Central memory CD8-positive, alpha-beta T cell (primary cell): ENCODE results near the gene SLC35E1.
"Not testable (repeated sequence)": the region's sequence is repeated elsewhere in the genome, so short reads cannot be mapped to it uniquely, and the experiment has no call there.

Experiments
- ATAC-seq: fragments of 150-1000 bp; cut with Tn5 transposase; replicated peaks from 2 replicates; pipeline ENCODE4 v1.10.0; 2022; ENCODE audit warnings: mild to moderate bottlenecking, moderate FRiP score, moderate number of reproducible peaks; ENCODE audit not compliant: poor library complexity, severe bottlenecking; ENCODE audit errors: extremely low read depth
- DNase-seq, 2 donors: peaks; one replicate each; pipeline ENCODE4 v3.0.0; 2021; ENCODE audit warnings: low spot score in 2 of 2
- H3K27ac Mint-ChIP-seq: one replicate; pipeline ENCODE4 v1.8.0; 2022; ENCODE audit warnings: low read depth, mild to moderate bottlenecking, moderate library complexity, mixed read lengths
- H3K27me3 Mint-ChIP-seq: one replicate; pipeline ENCODE4 v1.8.0; 2022; ENCODE audit warnings: mixed read lengths
- H3K36me3 Mint-ChIP-seq: one replicate; pipeline ENCODE4 v1.8.0; 2022; ENCODE audit warnings: mild to moderate bottlenecking, moderate library complexity, mixed read lengths; ENCODE audit not compliant: insufficient read depth
- H3K4me1 Mint-ChIP-seq: one replicate; pipeline ENCODE4 v1.8.0; 2022; ENCODE audit warnings: mixed read lengths
- H3K4me3 Mint-ChIP-seq: one replicate; pipeline ENCODE4 v1.8.0; 2022; ENCODE audit warnings: mild to moderate bottlenecking, moderate library complexity, mixed read lengths
- H3K9me3 Mint-ChIP-seq: one replicate; pipeline ENCODE4 v1.8.0; 2022; ENCODE audit warnings: mixed read lengths

Gene SLC35E1

DNA sequence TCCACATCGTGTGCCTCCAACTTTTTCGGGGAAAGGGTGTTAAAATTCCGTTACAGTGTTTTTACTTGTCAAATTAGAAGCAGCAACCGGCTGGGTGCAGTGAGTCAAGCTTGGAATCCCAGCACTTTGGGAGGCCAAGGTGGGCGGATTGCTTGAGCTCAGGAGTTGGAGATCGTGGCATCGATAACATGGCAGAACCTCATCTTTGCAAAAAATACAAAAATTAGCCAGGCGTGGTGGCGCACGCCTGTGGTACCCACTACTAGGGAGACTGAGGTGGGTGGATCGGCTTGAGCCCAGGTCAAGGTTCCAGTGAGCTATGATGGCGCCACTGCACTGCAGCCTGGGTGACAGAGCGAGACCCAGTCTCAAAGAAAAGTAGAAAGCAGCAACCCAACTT lies 1.1 kb upstream of the SLC35E1 start:
- Mint-ChIP-seq H3K9me3 (no peaks in the 10 kb centered on the region), H3K4me3 (peak overlapping the region; percentile 92), H3K4me1 (peaks cover 38% of the 10 kb centered on the region), H3K27me3 (no peaks in the 10 kb centered on the region), H3K36me3 (peaks cover 48% of the 10 kb centered on the region), H3K27ac (peak overlapping the region; percentile 98)
- no peak for DNase-seq
- no peak for ATAC-seq

DNA sequence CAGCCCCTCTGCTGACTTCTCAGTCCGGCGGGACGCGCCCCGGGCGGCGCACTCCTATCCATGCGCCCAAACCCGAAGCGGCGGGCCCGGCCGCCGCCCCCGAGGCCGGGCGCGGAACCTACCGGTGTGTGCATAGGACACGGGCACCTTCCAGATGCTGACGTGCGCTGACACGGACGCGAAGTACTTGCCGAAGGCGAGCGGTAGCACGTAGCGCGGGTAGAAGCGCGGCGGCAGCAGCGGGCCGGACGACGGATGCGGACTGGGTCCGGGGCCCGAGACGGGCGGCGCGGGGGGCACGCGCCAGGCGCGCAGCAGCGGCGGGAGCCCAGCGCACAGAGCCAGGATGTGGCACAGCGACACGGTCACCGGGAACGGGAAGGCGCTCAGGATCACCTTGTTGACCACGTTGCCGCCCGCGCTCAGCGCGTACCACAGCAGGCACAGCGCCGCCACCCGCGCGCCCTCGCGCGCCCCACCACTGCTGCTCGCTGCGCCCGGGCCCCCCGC lies 338 bp downstream of the SLC35E1 start:
- Mint-ChIP-seq H3K9me3 (no peaks in the 10 kb centered on the region), H3K27me3 (no peaks in the 10 kb centered on the region), H3K4me3 (peak overlapping the region; percentile 92), H3K4me1 (peaks cover 38% of the 10 kb centered on the region), H3K36me3 (peaks cover 44% of the 10 kb centered on the region), H3K27ac (peak overlapping the region; percentile 98)
- peak; percentile 37 for ATAC-seq
- DNase-seq, result no peak

DNA sequence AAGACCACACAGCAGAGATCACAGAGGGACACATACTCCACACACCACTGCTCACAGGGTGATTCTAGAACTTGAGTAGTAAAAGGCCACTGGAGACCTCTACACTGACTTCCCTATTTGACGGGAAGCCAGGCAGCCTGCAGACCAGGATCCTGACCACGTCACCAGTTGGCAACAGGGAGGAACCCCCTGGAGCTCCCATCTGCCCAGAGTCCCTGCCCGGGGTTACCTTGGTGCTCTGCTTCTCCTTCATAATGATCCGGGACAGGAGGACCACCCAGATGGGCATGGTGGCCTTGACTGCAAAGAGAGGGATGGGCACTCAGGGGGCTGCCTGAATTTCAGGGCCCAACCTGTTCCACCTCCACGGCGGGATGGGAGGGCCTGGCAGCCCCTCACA lies 932 bp downstream of the SLC35E1 start:
- peaks cover 41% of the 10 kb centered on the region for H3K36me3 Mint-ChIP-seq
- peaks cover 44% of the 10 kb centered on the region for H3K4me1 Mint-ChIP-seq
- H3K27ac Mint-ChIP-seq, result peak overlapping the region; percentile 98
- ATAC-seq, result no peak
- no peaks in the 10 kb centered on the region for H3K9me3 Mint-ChIP-seq
- no peaks in the 10 kb centered on the region for H3K27me3 Mint-ChIP-seq
- no peak for DNase-seq
- peak overlapping the region; percentile 92 for H3K4me3 Mint-ChIP-seq

DNA sequence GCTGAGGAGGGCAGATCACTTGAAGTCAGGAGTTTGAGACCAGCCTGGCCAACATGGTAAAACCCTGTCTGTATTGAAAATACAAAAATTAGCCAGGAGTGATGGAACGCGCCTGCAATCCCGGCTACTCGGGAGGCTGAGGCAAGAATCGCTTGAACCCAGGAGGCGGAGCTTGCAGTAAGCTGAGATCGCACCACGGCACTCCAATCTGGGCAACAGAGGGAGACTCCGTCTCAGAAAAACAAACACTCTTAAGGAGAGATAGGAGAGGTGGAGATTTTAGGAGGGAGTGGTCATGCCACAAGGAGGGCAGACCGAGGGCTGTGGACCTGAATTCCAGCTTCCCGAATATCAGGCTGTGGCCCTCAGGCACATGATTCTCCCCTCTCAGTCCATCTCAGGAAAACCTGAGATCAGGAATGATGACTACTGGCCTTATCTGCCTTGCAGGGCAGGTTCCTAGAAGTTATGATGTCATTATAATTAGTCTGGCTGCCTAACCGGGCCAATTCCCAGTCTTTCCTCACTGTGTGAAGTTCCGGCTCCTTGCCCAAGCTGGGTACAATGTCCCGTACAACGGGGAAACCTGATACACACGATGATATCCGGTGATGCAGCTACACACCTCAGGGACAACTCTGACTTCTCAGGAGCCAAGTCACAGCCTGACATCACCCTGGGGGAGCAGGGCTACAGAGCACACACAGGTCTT lies 2.5 kb downstream of the SLC35E1 start:
- H3K27me3 Mint-ChIP-seq, result no peaks in the 10 kb centered on the region
- H3K36me3 Mint-ChIP-seq, result peaks cover 45% of the 10 kb centered on the region
- peaks cover 39% of the 10 kb centered on the region for H3K4me1 Mint-ChIP-seq
- DNase-seq, result no peak
- ATAC-seq, result no peak
- H3K9me3 Mint-ChIP-seq, result no peaks in the 10 kb centered on the region
- H3K4me3 Mint-ChIP-seq, result no peak overlapping the region
- no peak overlapping the region for H3K27ac Mint-ChIP-seq

DNA sequence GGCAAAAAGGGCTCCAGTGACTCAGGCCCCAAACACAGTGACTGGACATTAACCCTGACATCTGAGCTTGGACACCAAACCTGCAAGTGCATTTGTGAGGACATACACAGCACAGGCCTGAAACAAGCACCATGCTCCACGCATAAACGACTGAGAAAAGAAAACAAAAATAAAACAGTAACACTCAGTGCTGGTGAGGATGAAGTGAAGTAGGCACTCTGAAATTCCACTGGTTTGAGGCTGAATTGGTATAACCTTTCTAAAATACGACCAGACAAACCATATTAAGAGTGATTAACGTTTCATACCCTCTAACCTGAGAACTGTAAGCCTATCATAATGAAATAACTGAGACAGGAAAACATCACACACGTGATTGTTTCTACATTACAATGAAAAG lies 5.5 kb downstream of the SLC35E1 start:
- H3K27ac Mint-ChIP-seq, result peak overlapping the region; percentile 95
- no peak for ATAC-seq
- H3K36me3 Mint-ChIP-seq, result peaks cover 49% of the 10 kb centered on the region

DNA sequence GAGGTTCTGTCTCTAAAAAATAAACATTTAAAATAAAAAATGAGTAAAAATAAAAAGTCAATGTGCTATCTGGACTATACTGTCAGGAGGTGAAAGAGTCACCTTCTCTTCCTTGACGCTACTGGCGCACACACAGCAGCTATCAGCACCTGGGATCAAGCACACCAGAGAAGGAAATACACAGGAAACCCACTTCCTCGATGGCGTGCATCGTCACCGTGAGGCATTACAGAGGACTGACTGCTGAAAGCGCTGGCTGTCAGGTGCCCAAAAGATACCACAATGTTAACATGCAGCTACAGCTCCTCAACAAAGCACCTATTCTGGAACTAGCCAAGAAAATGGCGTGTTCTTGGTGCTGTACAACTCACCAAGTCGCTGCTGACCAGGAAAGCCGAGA lies 6.1 kb downstream of the SLC35E1 start:
- H3K36me3 Mint-ChIP-seq, result peaks cover 53% of the 10 kb centered on the region
- DNase-seq (peak; percentile 59 to 87), ATAC-seq (peak; percentile 100)
- H3K27me3 Mint-ChIP-seq, result no peaks in the 10 kb centered on the region
- H3K4me3 Mint-ChIP-seq, result peak overlapping the region; percentile 72
- H3K4me1 Mint-ChIP-seq, result peaks cover 17% of the 10 kb centered on the region
- H3K9me3 Mint-ChIP-seq, result no peaks in the 10 kb centered on the region
- H3K27ac Mint-ChIP-seq, result peak overlapping the region; percentile 95

More for the DNA sequence above, 5.5 kb downstream of the SLC35E1 start:
- no peaks in the 10 kb centered on the region for H3K27me3 Mint-ChIP-seq
- H3K4me1 Mint-ChIP-seq, result peaks cover 19% of the 10 kb centered on the region
- H3K9me3 Mint-ChIP-seq, result no peaks in the 10 kb centered on the region
- no peak for DNase-seq
- peak overlapping the region; percentile 72 for H3K4me3 Mint-ChIP-seq

DNA sequence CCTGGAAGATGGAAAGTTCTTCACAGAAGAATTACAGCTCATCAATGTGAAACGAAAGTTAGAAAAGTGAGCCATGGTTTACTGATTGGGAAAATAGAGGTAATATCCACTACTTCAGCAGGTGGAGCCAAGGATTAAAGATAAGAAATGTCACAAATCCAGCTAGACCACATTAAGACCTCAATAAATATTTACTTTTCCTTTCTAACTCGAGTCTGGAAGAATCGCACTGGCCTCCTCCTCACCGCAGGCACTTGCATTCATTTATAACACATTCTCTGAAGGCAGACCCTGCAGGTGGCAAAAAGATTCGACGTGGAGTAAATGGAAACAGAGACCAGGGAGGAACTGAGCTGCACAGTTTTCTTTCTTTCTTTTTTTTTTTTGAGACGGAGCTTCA lies 7.4 kb downstream of the SLC35E1 start:
- Mint-ChIP-seq H3K4me1 (peaks cover 17% of the 10 kb centered on the region), H3K27me3 (no peaks in the 10 kb centered on the region), H3K4me3 (no peak overlapping the region), H3K9me3 (no peaks in the 10 kb centered on the region), H3K27ac (no peak overlapping the region), H3K36me3 (peaks cover 49% of the 10 kb centered on the region)
- DNase-seq (no peak), ATAC-seq (no peak)

DNA sequence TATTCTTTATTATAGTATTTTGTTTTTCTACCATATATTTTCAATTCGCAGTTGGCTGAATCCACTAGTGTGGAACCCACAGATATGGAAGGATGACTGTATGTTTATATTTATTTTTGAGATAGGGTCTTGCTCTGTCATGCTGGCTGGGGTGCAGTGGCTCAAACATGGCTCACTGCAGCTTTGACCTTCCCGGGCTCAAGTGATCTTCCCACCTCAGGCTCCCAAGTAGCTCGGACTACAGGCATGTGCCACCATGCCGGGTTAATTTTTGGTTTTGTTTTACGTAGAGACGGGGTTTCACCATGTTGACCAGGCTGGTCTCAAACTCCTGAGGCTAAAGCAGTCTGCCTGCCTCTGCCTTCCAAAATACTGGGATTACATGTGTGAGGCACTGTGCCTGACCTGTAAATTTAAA lies 9.6 kb downstream of the SLC35E1 start:
- peaks cover 17% of the 10 kb centered on the region for H3K4me1 Mint-ChIP-seq
- DNase-seq, result no peak
- H3K27ac Mint-ChIP-seq, result no peak overlapping the region
- H3K27me3 Mint-ChIP-seq, result no peaks in the 10 kb centered on the region
- no peak for ATAC-seq
- no peak overlapping the region for H3K4me3 Mint-ChIP-seq
- H3K9me3 Mint-ChIP-seq, result no peaks in the 10 kb centered on the region
- peaks cover 41% of the 10 kb centered on the region for H3K36me3 Mint-ChIP-seq

DNA sequence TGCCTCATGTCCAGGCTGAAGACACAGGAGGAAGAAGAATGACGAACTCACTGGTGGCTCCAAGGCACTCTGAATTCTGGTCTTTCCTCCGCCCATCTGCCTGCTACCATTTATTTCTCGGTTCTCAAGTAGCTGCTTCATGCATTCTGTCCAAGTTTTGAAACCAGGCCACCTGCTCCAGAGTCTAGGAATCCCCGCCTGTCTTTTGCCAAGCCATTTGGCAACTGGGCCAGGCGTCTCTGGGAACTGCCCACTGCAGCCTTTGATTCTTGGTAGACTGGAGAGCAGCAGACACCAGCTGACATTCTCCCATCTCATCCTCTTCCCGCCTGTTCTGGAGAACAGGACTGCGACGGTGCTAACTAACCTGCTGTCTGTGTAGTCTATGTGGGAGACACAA lies 10.8 kb downstream of the SLC35E1 start:
- Mint-ChIP-seq H3K36me3 (peaks cover 41% of the 10 kb centered on the region), H3K4me1 (peaks cover 12% of the 10 kb centered on the region), H3K27me3 (no peaks in the 10 kb centered on the region), H3K9me3 (no peaks in the 10 kb centered on the region), H3K4me3 (no peak overlapping the region), H3K27ac (peak overlapping the region; percentile 51)
- DNase-seq (no peak), ATAC-seq (no peak)

DNA sequence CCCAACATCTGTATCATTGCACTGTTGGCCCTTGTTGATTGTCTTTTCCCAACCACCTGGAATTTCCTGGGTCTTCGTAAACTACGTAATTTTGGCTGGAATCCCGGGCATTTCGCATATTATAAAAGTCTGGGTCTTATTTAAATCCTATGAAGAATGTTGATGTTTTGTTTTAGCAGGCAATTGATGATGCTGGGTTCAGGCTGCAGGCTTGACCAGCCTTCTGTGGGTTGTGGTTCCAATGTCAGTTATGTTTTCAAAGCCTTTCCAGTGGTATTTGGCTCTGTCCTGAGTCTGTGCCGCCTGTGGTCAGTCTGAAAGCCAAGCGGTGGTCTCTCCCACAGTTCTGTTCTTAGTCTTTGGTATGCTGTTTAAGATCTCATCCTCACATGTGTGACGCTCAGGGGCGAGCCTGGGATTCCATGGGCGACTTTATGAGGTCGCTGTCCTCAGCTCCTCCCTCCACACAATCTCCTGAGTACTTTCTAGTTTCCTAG lies 12.4 kb downstream of the SLC35E1 start:
- Mint-ChIP-seq H3K4me3 (no peak overlapping the region), H3K9me3 (no peaks in the 10 kb centered on the region), H3K4me1 (peaks cover 7% of the 10 kb centered on the region), H3K27me3 (no peaks in the 10 kb centered on the region), H3K27ac (no peak overlapping the region), H3K36me3 (peaks cover 43% of the 10 kb centered on the region)
- ATAC-seq (no peak), DNase-seq (no peak)

DNA sequence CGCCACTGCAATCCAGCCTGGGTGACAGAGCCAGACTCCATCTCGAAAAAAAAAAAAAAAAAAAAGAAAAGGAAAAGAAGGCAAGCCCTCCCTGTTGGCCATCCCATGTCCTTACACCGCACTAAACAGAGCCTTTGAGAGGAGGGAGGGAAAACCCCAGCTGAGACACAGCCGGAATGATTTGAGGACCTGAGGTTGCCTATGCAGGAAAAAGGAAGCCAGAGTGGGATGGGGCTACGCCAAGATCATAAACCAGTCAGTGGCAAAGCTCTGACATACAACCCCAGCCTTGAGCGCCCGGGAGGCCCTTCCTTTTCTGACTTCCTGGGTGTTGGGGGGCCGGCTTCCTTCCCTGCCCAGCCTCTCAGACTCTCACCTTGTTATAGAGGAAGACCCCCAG lies 17.4 kb downstream of the SLC35E1 start:
- no peaks in the 10 kb centered on the region for H3K27me3 Mint-ChIP-seq
- H3K4me1 Mint-ChIP-seq, result peaks cover 4% of the 10 kb centered on the region
- no peak overlapping the region for H3K27ac Mint-ChIP-seq
- no peak for DNase-seq
- H3K4me3 Mint-ChIP-seq, result no peak overlapping the region
- peaks cover 22% of the 10 kb centered on the region for H3K36me3 Mint-ChIP-seq
- H3K9me3 Mint-ChIP-seq, result no peaks in the 10 kb centered on the region
- ATAC-seq, result no peak

DNA sequence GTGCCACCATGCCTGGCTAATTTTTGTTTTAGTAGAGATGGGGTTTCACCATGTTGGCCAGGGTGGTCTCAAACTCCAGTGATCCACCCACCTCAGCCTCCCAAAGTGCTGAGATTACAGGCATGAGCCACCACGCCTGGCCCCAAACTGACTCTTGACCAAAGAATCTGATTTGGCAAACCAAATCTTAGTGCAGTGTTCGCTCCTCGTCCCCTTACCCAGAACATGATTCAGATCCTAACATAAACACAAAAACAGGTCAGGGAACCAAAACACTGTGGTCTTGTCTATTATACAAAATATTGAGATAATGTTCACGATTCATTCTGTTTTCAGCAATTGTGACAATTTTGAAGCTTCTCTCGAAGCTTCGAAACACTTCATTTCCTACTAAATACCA lies 20.3 kb downstream of the SLC35E1 start:
- not testable (repeated sequence) for H3K27me3 Mint-ChIP-seq, H3K9me3 Mint-ChIP-seq, ATAC-seq, H3K4me1 Mint-ChIP-seq, H3K4me3 Mint-ChIP-seq, H3K27ac Mint-ChIP-seq, DNase-seq
- H3K36me3 Mint-ChIP-seq, result peaks cover 21% of the 10 kb centered on the region

DNA sequence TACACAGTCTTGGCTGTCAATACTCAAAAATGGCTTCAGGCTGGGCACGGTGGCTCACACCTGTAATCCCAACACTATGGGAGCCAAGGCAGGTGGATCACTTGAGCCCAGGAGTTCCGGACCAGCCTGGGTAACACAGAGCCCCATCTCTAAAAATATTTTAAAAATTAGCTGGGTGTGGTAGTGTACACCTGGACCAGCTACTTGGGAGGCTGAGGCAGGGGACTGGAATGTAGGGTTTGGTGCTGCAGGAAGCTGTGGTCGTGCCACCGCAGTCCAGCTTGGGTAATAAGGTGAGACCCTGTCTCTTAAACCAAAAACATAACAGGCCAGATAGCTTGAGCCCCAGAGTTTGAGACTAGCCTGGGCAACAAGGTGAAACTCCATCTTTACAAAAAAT lies 23.3 kb downstream of the SLC35E1 start:
- Mint-ChIP-seq H3K4me1 (peaks cover 12% of the 10 kb centered on the region), H3K27me3 (no peaks in the 10 kb centered on the region)
- ATAC-seq, result no peak

More for the DNA sequence above, 23.3 kb downstream of the SLC35E1 start:
- no peaks in the 10 kb centered on the region for H3K9me3 Mint-ChIP-seq
- no peak overlapping the region for H3K4me3 Mint-ChIP-seq
- no peak overlapping the region for H3K27ac Mint-ChIP-seq
- peaks cover 14% of the 10 kb centered on the region for H3K36me3 Mint-ChIP-seq
- DNase-seq, result no peak
